Right cardiac atrium (tissue), 5 donors: ENCODE results near the gene CAPRIN2. TPM values are rescaled to one million over a fixed set of nuclear protein-coding genes. Genes with fewer than 3 reads are reported as not detected.

Experiments used
- ATAC-seq, 2 donors: fragments of 200-7000 bp; cut with Tn5 transposase; one replicate each; pipeline versions ENCODE4 v1.8.0 to v1.9.1; 2020; ENCODE audit warnings: moderate library complexity in 2 of 2, mild to moderate bottlenecking in 1 of 2
- DNase-seq, 3 donors: peaks; one replicate each; pipeline ENCODE4 v3.0.0-alpha.2; 2020
- H3K27ac ChIP-seq: one replicate; pipeline ENCODE4 v1.5.1; 2013; ENCODE audit warnings: mild to moderate bottlenecking, low read length, control low read depth, moderate library complexity
- H3K27me3 ChIP-seq: one replicate; pipeline ENCODE4 v1.6.1; 2013; ENCODE audit not compliant: control insufficient read depth, insufficient read depth
- H3K4me1 ChIP-seq: one replicate; pipeline ENCODE4 v1.6.1; 2013; ENCODE audit warnings: low read length; ENCODE audit not compliant: control insufficient read depth, insufficient read depth
- H3K4me3 ChIP-seq: one replicate; pipeline ENCODE4 v1.5.1; 2013; ENCODE audit warnings: low read length, control low read depth
- H3K9me3 ChIP-seq: one replicate; pipeline ENCODE4 v1.6.1; 2013; ENCODE audit warnings: low read length; ENCODE audit not compliant: control insufficient read depth
- WGBS: extraction: QIAGEN DNeasy Blood & Tissue Kit; methylation state at CpG from one replicate; pipeline ENCODE4 v1.1.7; 2013; 5-methylcytosine and 5-hydroxymethylcytosine counted together
- intact Hi-C, 4 donors: fragments of 100-400 bp; cut with DNase I; formaldehyde crosslinking; loops; one replicate each; pipeline versions ENCODE4 v1.11.0 to v1.14.0; 2022 to 2023
- polyA plus RNA-seq: library from polyadenylated mRNA; stranded (reverse); fragments of 200-250 nt; gene quantifications from one replicate; pipeline ENCODE4 v1.2.3, GENCODE V29; 2013
- total RNA-seq, 4 donors: library from RNA; stranded (reverse); fragmentation: NEBNext Ultra II Directional; extraction: Animal tissue kit (Norgen Biotek cat#: 25700); gene quantifications; one replicate each; pipeline ENCODE4 v1.2.1, GENCODE V29; 2021
- donor health status: healthy with polysubstance abuse.
- donor health status: DM: no; HTN: yes; CAD: no.
- donor health status: DM: no; HTN: no; CAD: no.
- donor health status: DM: no; HTN: yes; CAD: no; lungs with severe emphysema.
- donor health status: DM: yes; HTN: yes; CAD: no.

The CAPRIN2 gene
- total and polyA plus RNA-seq, 5 donors, result 18.6 to 39.6 (median 30.2) TPM

GRCh38 chr12:30792085-30792484, 37.3 kb upstream of the CAPRIN2 start:
- Histone ChIP-seq H3K27me3 (no peaks in the 10 kb centered on the region), H3K4me1 (no peaks in the 10 kb centered on the region), H3K27ac (no peak overlapping the region), H3K4me3 (no peak overlapping the region), H3K9me3 (no peaks in the 10 kb centered on the region)
- no peak for DNase-seq
- intact Hi-C loops, result no loop called here
- 95% methylated on average over 2 of the region's 2 CpGs for WGBS
- no peak for ATAC-seq

- H3K4me3 ChIP-seq, result no peak overlapping the region
- H3K4me1 ChIP-seq, result no peaks in the 10 kb centered on the region
- no peaks in the 10 kb centered on the region for H3K9me3 ChIP-seq
- no peak overlapping the region for H3K27ac ChIP-seq
- no peak for DNase-seq
- ATAC-seq, result no peak
- no peaks in the 10 kb centered on the region for H3K27me3 ChIP-seq
- intact Hi-C loops, result no loop called here
- 84% methylated on average over 2 of the region's 2 CpGs for WGBS
Measured at GRCh38 chr12:30788754-30789153, 34.0 kb upstream of the CAPRIN2 start.

GRCh38 chr12:30785630-30786029, 30.9 kb upstream of the CAPRIN2 start:
- WGBS, result 80% methylated on average over 2 of the region's 2 CpGs

GRCh38 chr12:30784508-30784907, 29.8 kb upstream of the CAPRIN2 start:
- ATAC-seq, result no peak
- intact Hi-C loops, result no loop called here
- WGBS, result 95% methylated on average over 1 of the region's 1 CpG
- DNase-seq, result no peak
- Histone ChIP-seq H3K27me3 (no peaks in the 10 kb centered on the region), H3K4me3 (no peak overlapping the region), H3K4me1 (no peaks in the 10 kb centered on the region), H3K9me3 (no peaks in the 10 kb centered on the region), H3K27ac (no peak overlapping the region)

More at GRCh38 chr12:30785630-30786029, 30.9 kb upstream of the CAPRIN2 start:
- DNase-seq, result no peak
- no peaks in the 10 kb centered on the region for H3K27me3 ChIP-seq
- ATAC-seq, result no peak
- H3K4me1 ChIP-seq, result no peaks in the 10 kb centered on the region
- no peak overlapping the region for H3K4me3 ChIP-seq
- H3K27ac ChIP-seq, result no peak overlapping the region
- H3K9me3 ChIP-seq, result no peaks in the 10 kb centered on the region
- intact Hi-C loops, result no loop called here

GRCh38 chr12:30783946-30784345, 29.2 kb upstream of the CAPRIN2 start:
- no peak overlapping the region for H3K4me3 ChIP-seq
- H3K27me3 ChIP-seq, result no peaks in the 10 kb centered on the region
- H3K9me3 ChIP-seq, result no peaks in the 10 kb centered on the region
- ATAC-seq, result no peak
- no peaks in the 10 kb centered on the region for H3K4me1 ChIP-seq
- intact Hi-C loops, result no loop called here
- DNase-seq, result no peak
- 78% methylated on average over 2 of the region's 2 CpGs for WGBS
- no peak overlapping the region for H3K27ac ChIP-seq

- intact Hi-C loops, result no loop called here
- no peaks in the 10 kb centered on the region for H3K27me3 ChIP-seq
- DNase-seq (peak in 2 of 3 donors; percentile 81 to 86), ATAC-seq (peak; percentile 40 to 87)
- H3K4me1 ChIP-seq, result no peaks in the 10 kb centered on the region
- H3K27ac ChIP-seq, result no peak overlapping the region
- H3K4me3 ChIP-seq, result no peak overlapping the region
- WGBS, result 49% methylated on average over 3 of the region's 3 CpGs
- H3K9me3 ChIP-seq, result no peaks in the 10 kb centered on the region
Measured at GRCh38 chr12:30782316-30783173, 27.8 kb upstream of the CAPRIN2 start.

GRCh38 chr12:30779578-30779977, 24.8 kb upstream of the CAPRIN2 start:
- no peaks in the 10 kb centered on the region for H3K27me3 ChIP-seq
- H3K27ac ChIP-seq, result no peak overlapping the region
- no peaks in the 10 kb centered on the region for H3K9me3 ChIP-seq
- DNase-seq, result no peak
- H3K4me1 ChIP-seq, result no peaks in the 10 kb centered on the region
- intact Hi-C loops, result no loop called here
- H3K4me3 ChIP-seq, result no peak overlapping the region
- WGBS, result 89% methylated on average over 5 of the region's 5 CpGs
- no peak for ATAC-seq

- Histone ChIP-seq H3K9me3 (no peaks in the 10 kb centered on the region), H3K27me3 (no peaks in the 10 kb centered on the region), H3K27ac (no peak overlapping the region), H3K4me3 (no peak overlapping the region), H3K4me1 (no peaks in the 10 kb centered on the region)
- DNase-seq (no peak), ATAC-seq (no peak)
- intact Hi-C loops, result no loop called here
Measured at GRCh38 chr12:30779178-30779577, 24.4 kb upstream of the CAPRIN2 start.

GRCh38 chr12:30774599-30774998, 19.8 kb upstream of the CAPRIN2 start:
- intact Hi-C loops, result no loop called here

GRCh38 chr12:30769802-30770201, 15.1 kb upstream of the CAPRIN2 start:
- no peaks in the 10 kb centered on the region for H3K27me3 ChIP-seq
- no peaks in the 10 kb centered on the region for H3K4me1 ChIP-seq
- DNase-seq (no peak), ATAC-seq (no peak)
- 83% methylated on average over 2 of the region's 2 CpGs for WGBS
- no peak overlapping the region for H3K27ac ChIP-seq
- H3K9me3 ChIP-seq, result no peaks in the 10 kb centered on the region
- H3K4me3 ChIP-seq, result no peak overlapping the region
- intact Hi-C loops, result no loop called here

More at GRCh38 chr12:30774599-30774998, 19.8 kb upstream of the CAPRIN2 start:
- no peak overlapping the region for H3K4me3 ChIP-seq
- H3K27me3 ChIP-seq, result no peaks in the 10 kb centered on the region
- no peak for ATAC-seq
- DNase-seq, result no peak
- H3K4me1 ChIP-seq, result no peaks in the 10 kb centered on the region
- no peak overlapping the region for H3K27ac ChIP-seq
- no peaks in the 10 kb centered on the region for H3K9me3 ChIP-seq

- no peak for ATAC-seq
- intact Hi-C loops, result no loop called here
Measured at GRCh38 chr12:30764251-30764650, 9.5 kb upstream of the CAPRIN2 start.

More at GRCh38 chr12:30764251-30764650, 9.5 kb upstream of the CAPRIN2 start:
- Histone ChIP-seq H3K27ac (no peak overlapping the region), H3K9me3 (no peaks in the 10 kb centered on the region), H3K27me3 (no peaks in the 10 kb centered on the region), H3K4me3 (no peak overlapping the region), H3K4me1 (no peaks in the 10 kb centered on the region)
- DNase-seq, result no peak
- 73% methylated on average over 2 of the region's 2 CpGs for WGBS
